Osteocyte (in vitro differentiated cells): ENCODE measurements around the gene IDE. TPM values are rescaled to one million over a fixed set of nuclear protein-coding genes. Genes with fewer than 3 reads are reported as not detected.
A peak's percentile ranks its signal among the peaks of the same experiment; 100 is the strongest.
"Not testable (repeated sequence)": the region's sequence is repeated elsewhere in the genome, so short reads cannot be mapped to it uniquely, and the experiment has no call there.

Source experiments
- DNase-seq: peaks from one replicate; pipeline ENCODE4 v3.0.0; 2021; ENCODE audit warnings: mixed read lengths; ENCODE audit not compliant: unreplicated experiment; ENCODE audit errors: extremely low spot score
- H3K27ac Mint-ChIP-seq: one replicate; pipeline ENCODE4 v1.8.0; 2021; ENCODE audit warnings: mild to moderate bottlenecking, mixed read lengths; ENCODE audit not compliant: unreplicated experiment
- H3K27me3 Mint-ChIP-seq: one replicate; pipeline ENCODE4 v1.8.0; 2021; ENCODE audit warnings: mixed read lengths; ENCODE audit not compliant: unreplicated experiment
- H3K36me3 Mint-ChIP-seq: one replicate; pipeline ENCODE4 v1.8.0; 2021; ENCODE audit warnings: mixed read lengths; ENCODE audit not compliant: unreplicated experiment
- H3K4me1 Mint-ChIP-seq: one replicate; pipeline ENCODE4 v1.8.0; 2021; ENCODE audit warnings: mixed read lengths; ENCODE audit not compliant: unreplicated experiment
- H3K4me3 Mint-ChIP-seq: one replicate; pipeline ENCODE4 v1.8.0; 2021; ENCODE audit warnings: mild to moderate bottlenecking, moderate library complexity, mixed read lengths; ENCODE audit not compliant: unreplicated experiment
- H3K9me3 Mint-ChIP-seq: one replicate; pipeline ENCODE4 v1.8.0; 2021; ENCODE audit warnings: mixed read lengths; ENCODE audit not compliant: unreplicated experiment
- total RNA-seq: library from RNA; stranded (reverse); gene quantifications from 2 replicates; pipeline ENCODE4 v1.2.1, GENCODE V29; 2021
- TF ChIP-seq, protein P1 (sequence below): fragments of 200-600 bp; sonication (generic); IDR thresholded peaks from 2 replicates; pipeline ENCODE4 v1.5.0; 2021; ENCODE audit warnings: antibody characterized with exemption, mild to moderate bottlenecking, moderate library complexity

The IDE gene
- total RNA-seq, 1 donor from 2014 or later, result 42.4 TPM

DNA sequence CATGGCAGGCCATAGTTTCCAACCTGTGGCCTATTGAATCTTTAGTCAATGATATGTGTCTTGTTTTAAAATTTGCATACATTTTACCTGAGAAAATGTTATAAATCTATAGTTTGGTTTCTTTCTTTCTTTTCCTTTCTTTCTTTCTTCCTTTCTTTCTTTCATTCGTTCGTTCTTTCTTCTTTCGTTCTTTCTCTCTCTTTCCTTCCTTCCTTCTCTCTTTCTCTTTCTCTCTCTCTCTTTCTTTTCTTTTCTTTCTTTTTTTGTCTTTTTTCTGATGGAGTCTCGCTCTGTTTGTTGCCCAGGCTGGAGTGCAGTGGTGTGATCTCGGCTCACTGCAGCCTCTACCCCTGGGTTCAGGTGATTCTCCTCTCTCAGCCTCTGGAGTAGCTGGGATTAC is 133.3 kb downstream of the IDE start:
- no peaks in the 10 kb centered on the region for H3K27me3 Mint-ChIP-seq
- H3K4me3 Mint-ChIP-seq, result no peak overlapping the region
- no peaks in the 10 kb centered on the region for H3K4me1 Mint-ChIP-seq
- no peak overlapping the region for H3K27ac Mint-ChIP-seq
- peak; percentile 38 for DNase-seq
- no peaks in the 10 kb centered on the region for H3K36me3 Mint-ChIP-seq
- H3K9me3 Mint-ChIP-seq, result no peaks in the 10 kb centered on the region
- TF ChIP-seq, protein P1, sequence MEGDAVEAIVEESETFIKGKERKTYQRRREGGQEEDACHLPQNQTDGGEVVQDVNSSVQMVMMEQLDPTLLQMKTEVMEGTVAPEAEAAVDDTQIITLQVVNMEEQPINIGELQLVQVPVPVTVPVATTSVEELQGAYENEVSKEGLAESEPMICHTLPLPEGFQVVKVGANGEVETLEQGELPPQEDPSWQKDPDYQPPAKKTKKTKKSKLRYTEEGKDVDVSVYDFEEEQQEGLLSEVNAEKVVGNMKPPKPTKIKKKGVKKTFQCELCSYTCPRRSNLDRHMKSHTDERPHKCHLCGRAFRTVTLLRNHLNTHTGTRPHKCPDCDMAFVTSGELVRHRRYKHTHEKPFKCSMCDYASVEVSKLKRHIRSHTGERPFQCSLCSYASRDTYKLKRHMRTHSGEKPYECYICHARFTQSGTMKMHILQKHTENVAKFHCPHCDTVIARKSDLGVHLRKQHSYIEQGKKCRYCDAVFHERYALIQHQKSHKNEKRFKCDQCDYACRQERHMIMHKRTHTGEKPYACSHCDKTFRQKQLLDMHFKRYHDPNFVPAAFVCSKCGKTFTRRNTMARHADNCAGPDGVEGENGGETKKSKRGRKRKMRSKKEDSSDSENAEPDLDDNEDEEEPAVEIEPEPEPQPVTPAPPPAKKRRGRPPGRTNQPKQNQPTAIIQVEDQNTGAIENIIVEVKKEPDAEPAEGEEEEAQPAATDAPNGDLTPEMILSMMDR, result no peak

DNA sequence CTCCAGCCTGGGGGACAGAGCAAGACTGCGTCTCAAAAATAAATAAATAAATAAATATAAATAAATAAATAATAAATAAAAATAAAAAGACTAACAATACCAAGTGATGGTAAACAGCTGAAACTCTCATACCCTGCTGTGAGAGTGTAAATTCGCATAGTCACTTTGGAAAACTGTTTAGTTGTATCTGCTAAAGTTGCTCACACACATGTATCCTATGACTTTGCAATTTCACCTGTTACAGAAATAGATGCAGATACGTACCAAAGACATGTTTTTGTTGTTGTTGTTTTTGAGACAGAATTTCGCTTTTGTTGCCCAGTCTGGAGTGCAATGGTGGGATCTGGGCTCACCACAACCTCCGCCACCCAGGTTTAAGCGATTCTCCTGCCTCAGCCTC is 135.7 kb downstream of the IDE start:
- no peaks in the 10 kb centered on the region for H3K27me3 Mint-ChIP-seq
- no peaks in the 10 kb centered on the region for H3K9me3 Mint-ChIP-seq
- no peaks in the 10 kb centered on the region for H3K36me3 Mint-ChIP-seq
- TF ChIP-seq, protein P1, result no peak
- H3K4me1 Mint-ChIP-seq, result no peaks in the 10 kb centered on the region
- H3K4me3 Mint-ChIP-seq, result no peak overlapping the region
- DNase-seq, result no peak
- H3K27ac Mint-ChIP-seq, result no peak overlapping the region

DNA sequence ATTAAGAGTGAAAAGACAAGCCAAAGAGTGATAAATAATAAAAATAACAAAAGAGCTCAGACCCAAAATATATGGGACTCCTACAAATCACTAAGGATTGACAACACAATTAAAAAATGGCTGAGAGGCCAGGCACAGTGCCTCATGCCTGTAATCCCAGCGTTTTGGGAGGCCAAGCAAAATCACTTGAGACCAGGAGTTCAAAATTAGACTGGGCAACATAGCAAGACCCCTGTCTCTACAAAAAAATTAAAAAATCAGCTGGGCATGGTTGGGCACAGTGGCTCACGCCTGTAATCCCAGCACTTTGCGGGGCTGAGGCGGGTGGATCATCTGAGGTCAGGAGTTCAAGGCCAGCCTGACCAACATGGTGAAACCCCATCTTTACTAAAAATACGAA is 137.3 kb downstream of the IDE start:
- Mint-ChIP-seq H3K27me3 (no peaks in the 10 kb centered on the region), H3K36me3 (no peaks in the 10 kb centered on the region), H3K9me3 (no peaks in the 10 kb centered on the region), H3K4me1 (no peaks in the 10 kb centered on the region), H3K4me3 (no peak overlapping the region), H3K27ac (no peak overlapping the region)
- TF ChIP-seq, protein P1, result no peak
- DNase-seq, result peak; percentile 11

DNA sequence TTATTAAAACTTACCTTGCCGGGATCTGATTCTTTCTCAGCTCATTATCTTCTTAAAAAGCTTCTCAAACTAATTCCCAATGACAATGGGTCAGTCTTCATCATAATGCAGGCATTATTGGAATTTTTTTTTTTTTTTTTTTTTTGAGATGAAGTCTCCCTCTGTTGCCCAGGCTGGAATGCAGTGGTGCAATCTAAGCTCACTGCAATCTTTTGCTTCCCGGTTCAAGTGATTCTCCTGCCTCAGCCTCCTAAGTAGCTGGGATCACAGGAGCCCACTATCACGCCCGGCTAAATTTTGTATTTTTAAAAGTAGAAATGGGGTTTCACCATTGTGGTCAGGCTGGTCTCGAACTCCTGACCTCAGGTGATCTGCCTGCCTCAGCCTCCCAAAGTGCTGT is 137.8 kb downstream of the IDE start:
- not testable (repeated sequence) for H3K4me3 Mint-ChIP-seq, H3K4me1 Mint-ChIP-seq, H3K27ac Mint-ChIP-seq, H3K27me3 Mint-ChIP-seq, H3K36me3 Mint-ChIP-seq, H3K9me3 Mint-ChIP-seq
- DNase-seq, result peak; percentile 7

DNA sequence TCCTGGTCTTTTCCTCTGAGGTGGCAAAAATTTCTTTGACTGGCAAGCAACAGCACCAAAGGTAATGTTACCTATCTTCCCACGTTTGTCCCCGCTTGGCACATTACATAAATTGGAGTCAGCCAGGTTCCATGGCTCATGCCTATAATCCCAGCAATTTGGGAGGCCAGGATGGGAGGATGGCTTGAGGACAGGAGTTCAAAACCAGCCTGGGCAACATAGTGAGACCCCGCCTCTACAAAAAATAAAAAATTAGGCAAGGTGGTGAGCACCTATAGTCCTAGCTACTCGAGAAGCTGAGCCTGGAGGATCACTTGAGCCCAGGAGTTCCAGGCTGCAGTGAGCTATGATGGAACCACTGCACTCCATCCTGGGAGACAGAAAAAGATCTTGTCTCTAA is 139.5 kb downstream of the IDE start:
- TF ChIP-seq, protein P1, result no peak
- no peak for DNase-seq
- Mint-ChIP-seq H3K9me3 (no peaks in the 10 kb centered on the region), H3K36me3 (no peaks in the 10 kb centered on the region), H3K4me1 (peaks cover 2% of the 10 kb centered on the region), H3K27me3 (no peaks in the 10 kb centered on the region), H3K4me3 (no peak overlapping the region), H3K27ac (no peak overlapping the region)

GRCh38 chr10:92432596-92432995 is 141.3 kb downstream of the IDE start:
- Mint-ChIP-seq H3K36me3 (no peaks in the 10 kb centered on the region), H3K4me1 (peaks cover 2% of the 10 kb centered on the region), H3K27ac (no peak overlapping the region), H3K4me3 (no peak overlapping the region), H3K27me3 (no peaks in the 10 kb centered on the region), H3K9me3 (no peaks in the 10 kb centered on the region)
- TF ChIP-seq, protein P1, result no peak
- peak; percentile 51 for DNase-seq
